Activated CD4-positive, alpha-beta T cell treated with anti-CD3 and anti-CD28 coated beads, Interleukin-2, amount 10 ng/mL, durations not matched to agents 24 days and 14 days (primary cell): ENCODE data around the gene ISM1. TPM values are rescaled to one million over a fixed set of nuclear protein-coding genes. Genes with fewer than 3 reads are reported as not detected.
A peak's percentile ranks its signal among the peaks of the same experiment; 100 is the strongest.

ENCODE experiments used
- DNase-seq: peaks from one replicate; pipeline ENCODE4 v3.0.0; 2022
- H3K27ac Mint-ChIP-seq: one replicate; pipeline ENCODE4 v1.8.0; 2022; ENCODE audit warnings: mild to moderate bottlenecking, mixed read lengths
- H3K27me3 Mint-ChIP-seq: one replicate; pipeline ENCODE4 v1.8.0; 2022; ENCODE audit warnings: mixed read lengths
- H3K36me3 Mint-ChIP-seq: one replicate; pipeline ENCODE4 v1.8.0; 2022; ENCODE audit warnings: low read depth, mild to moderate bottlenecking, mixed read lengths
- H3K4me1 Mint-ChIP-seq: one replicate; pipeline ENCODE4 v1.8.0; 2021; ENCODE audit warnings: mixed read lengths
- H3K4me3 Mint-ChIP-seq: one replicate; pipeline ENCODE4 v1.8.0; 2022; ENCODE audit warnings: mild to moderate bottlenecking, moderate library complexity, mixed read lengths
- H3K9me3 Mint-ChIP-seq: one replicate; pipeline ENCODE4 v1.8.0; 2021; ENCODE audit warnings: mixed read lengths
- intact Hi-C: fragments of 100-400 bp; cut with micrococcal nuclease; formaldehyde crosslinking; loops from one replicate; pipeline ENCODE4 v1.15.1; 2023
- total RNA-seq: library from RNA; stranded (reverse); gene quantifications from 2 replicates; pipeline ENCODE4 v1.2.3, GENCODE V29; 2022

ISM1 gene
- total RNA-seq, 1 donor from 2014 or later: 5.4 TPM

DNA sequence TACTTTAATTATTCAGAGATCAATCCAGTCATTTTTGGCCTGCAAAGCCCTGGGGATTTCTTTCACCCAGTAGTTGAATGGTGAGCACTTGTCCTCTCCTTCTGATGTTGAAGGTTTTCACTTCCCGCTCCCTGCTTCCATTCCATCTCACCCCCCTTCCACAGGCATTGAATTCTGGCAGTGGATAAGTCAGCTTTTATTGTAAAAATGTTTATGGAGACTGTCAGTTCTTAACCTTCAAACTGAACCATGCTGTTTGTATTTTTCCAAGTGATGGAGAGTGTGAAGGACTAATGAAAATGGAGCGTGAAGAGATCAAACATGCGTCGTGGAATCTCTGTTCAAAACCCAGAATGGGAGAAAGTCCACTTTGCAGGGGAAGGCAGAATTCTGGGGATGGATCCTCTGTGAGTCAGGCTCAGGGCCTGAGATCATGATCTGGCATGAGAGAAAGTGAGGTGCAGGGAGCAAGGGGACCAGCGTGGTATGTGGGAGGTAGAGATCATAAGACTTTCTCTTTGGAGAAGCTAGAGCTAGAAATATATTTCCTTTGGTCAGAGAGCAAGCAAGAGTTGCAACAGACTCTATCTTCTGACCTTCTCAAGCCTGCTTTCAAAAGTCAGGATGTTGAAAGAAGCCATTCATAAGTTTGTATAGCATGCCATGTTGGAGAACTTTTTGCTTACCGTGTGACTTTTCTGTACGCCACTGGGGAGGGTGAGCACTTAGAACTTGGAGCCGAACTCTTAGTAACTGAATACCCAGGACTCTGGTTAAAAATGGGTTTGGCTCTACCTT, 30.2 kb downstream of the ISM1 start:
- Mint-ChIP-seq H3K9me3 (peaks cover 9% of the 10 kb centered on the region), H3K4me3 (no peak overlapping the region), H3K36me3 (peaks cover 7% of the 10 kb centered on the region), H3K4me1 (peaks cover 30% of the 10 kb centered on the region), H3K27ac (no peak overlapping the region), H3K27me3 (peaks cover 2% of the 10 kb centered on the region)
- intact Hi-C loops: no loop called here
- no peak for DNase-seq

DNA sequence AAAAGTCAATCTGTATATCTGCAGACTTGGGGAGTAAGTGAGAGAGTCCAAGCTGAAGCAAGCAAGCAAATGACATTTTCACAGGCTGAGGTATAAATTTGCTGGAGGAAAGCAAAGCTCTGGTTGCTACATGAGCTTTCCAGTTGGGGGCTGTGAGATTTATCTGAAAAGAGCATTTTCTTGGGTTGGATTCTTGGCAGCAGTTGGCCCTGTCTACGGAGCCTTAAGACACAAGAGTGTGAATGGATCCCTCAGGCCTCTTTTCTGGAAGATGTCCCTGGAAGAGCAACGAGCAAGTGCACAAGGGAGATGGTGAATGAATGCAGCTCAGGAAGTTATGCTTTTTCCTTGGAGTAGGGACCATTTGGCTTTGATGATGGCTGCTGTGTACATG, 30.8 kb downstream of the ISM1 start:
- Mint-ChIP-seq H3K4me3 (no peak overlapping the region), H3K36me3 (peaks cover 7% of the 10 kb centered on the region), H3K9me3 (peaks cover 9% of the 10 kb centered on the region), H3K27ac (no peak overlapping the region), H3K4me1 (peaks cover 25% of the 10 kb centered on the region), H3K27me3 (peaks cover 2% of the 10 kb centered on the region)
- DNase-seq: no peak
- intact Hi-C loops: no loop called here

DNA sequence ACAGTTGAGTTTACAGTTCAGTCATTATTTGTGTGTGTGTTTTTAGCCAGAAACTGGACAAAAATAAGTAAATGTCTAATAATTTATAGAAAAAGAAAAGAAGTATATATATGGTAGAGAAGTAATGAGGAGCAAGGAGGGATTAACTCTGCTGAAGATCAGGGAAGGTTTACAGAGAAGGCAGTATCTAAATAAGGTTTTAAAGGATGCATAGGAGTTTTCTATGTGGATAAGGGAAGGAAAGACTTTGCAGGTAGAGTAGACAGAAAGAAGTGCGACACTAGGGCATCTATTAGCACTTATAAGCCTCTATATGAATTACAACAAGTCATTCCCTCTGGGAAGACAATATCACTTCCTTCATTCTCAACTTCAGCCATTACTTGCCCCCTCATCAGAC, 34.3 kb downstream of the ISM1 start:
- H3K36me3 Mint-ChIP-seq: peaks cover 4% of the 10 kb centered on the region
- H3K27me3 Mint-ChIP-seq: peaks cover 2% of the 10 kb centered on the region
- H3K4me1 Mint-ChIP-seq: peaks cover 11% of the 10 kb centered on the region
- no peak for DNase-seq
- peaks cover 9% of the 10 kb centered on the region for H3K9me3 Mint-ChIP-seq
- H3K4me3 Mint-ChIP-seq: no peak overlapping the region
- H3K27ac Mint-ChIP-seq: no peak overlapping the region
- intact Hi-C loops: no loop called here

DNA sequence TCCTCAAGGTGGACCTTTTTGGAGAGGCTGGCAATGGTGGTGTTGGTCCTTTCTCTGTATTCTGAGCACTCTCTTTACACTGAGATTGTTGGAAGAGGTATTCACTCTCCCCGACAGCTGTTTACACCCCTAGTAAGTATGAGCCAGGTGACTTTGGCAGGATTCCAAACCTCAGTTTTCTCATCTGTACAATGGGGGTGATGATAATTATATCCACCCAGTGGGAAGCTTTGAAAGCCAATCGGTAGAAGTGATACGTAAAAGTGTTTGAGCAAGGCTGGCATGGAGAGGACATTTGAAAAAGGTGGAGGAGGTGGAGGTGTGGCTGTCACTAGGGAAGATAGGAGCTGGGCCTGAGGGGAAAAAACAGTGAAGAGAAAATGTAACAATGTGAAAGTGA, 35.5 kb downstream of the ISM1 start:
- Mint-ChIP-seq H3K9me3 (peaks cover 4% of the 10 kb centered on the region), H3K27ac (no peak overlapping the region), H3K36me3 (peaks cover 4% of the 10 kb centered on the region), H3K4me3 (no peak overlapping the region), H3K27me3 (no peaks in the 10 kb centered on the region), H3K4me1 (peaks cover 5% of the 10 kb centered on the region)
- no peak for DNase-seq
- intact Hi-C loops: no loop called here

GRCh38 chr20:13259921-13260320, 38.8 kb downstream of the ISM1 start:
- H3K4me3 Mint-ChIP-seq: no peak overlapping the region
- no peaks in the 10 kb centered on the region for H3K36me3 Mint-ChIP-seq
- no peak for DNase-seq
- no peaks in the 10 kb centered on the region for H3K9me3 Mint-ChIP-seq
- no peak overlapping the region for H3K27ac Mint-ChIP-seq
- intact Hi-C loops: loop anchor here (5.0 kb wide), 1 partner anchor 38 kb away; the partner anchor contains the start of gene ISM1
- H3K4me1 Mint-ChIP-seq: peaks cover 12% of the 10 kb centered on the region
- H3K27me3 Mint-ChIP-seq: no peaks in the 10 kb centered on the region

- H3K9me3 Mint-ChIP-seq: no peaks in the 10 kb centered on the region
- no peaks in the 10 kb centered on the region for H3K36me3 Mint-ChIP-seq
- no peak for DNase-seq
- intact Hi-C loops: loop anchor here (5.0 kb wide), 1 partner anchor 38 kb away; the partner anchor contains the start of gene ISM1
- H3K27ac Mint-ChIP-seq: no peak overlapping the region
- H3K27me3 Mint-ChIP-seq: no peaks in the 10 kb centered on the region
- no peak overlapping the region for H3K4me3 Mint-ChIP-seq
- H3K4me1 Mint-ChIP-seq: peaks cover 12% of the 10 kb centered on the region
Measured at GRCh38 chr20:13260650-13261279, 39.7 kb downstream of the ISM1 start.

GRCh38 chr20:13261460-13262301, 40.6 kb downstream of the ISM1 start:
- Mint-ChIP-seq H3K27me3 (no peaks in the 10 kb centered on the region), H3K4me1 (peaks cover 12% of the 10 kb centered on the region), H3K9me3 (no peaks in the 10 kb centered on the region), H3K4me3 (no peak overlapping the region), H3K27ac (no peak overlapping the region), H3K36me3 (no peaks in the 10 kb centered on the region)
- intact Hi-C loops: loop anchor here (1.0 to 5.0 kb wide), 2 partner anchors 39 to 142 kb away; partner anchors contain the start of gene ISM1
- DNase-seq: peak; percentile 89

- Mint-ChIP-seq H3K4me3 (no peak overlapping the region), H3K27ac (no peak overlapping the region), H3K4me1 (peaks cover 12% of the 10 kb centered on the region), H3K27me3 (no peaks in the 10 kb centered on the region), H3K36me3 (no peaks in the 10 kb centered on the region), H3K9me3 (no peaks in the 10 kb centered on the region)
- DNase-seq: no peak
- intact Hi-C loops: loop anchor here (1.0 to 5.0 kb wide), 2 partner anchors 40 to 143 kb away; partner anchors contain the start of gene ISM1
Measured at GRCh38 chr20:13262302-13262650, 41.2 kb downstream of the ISM1 start.

- Mint-ChIP-seq H3K9me3 (no peaks in the 10 kb centered on the region), H3K36me3 (no peaks in the 10 kb centered on the region), H3K4me3 (no peak overlapping the region), H3K4me1 (peaks cover 12% of the 10 kb centered on the region), H3K27ac (no peak overlapping the region), H3K27me3 (no peaks in the 10 kb centered on the region)
- intact Hi-C loops: loop anchor here (1.0 to 5.0 kb wide), 2 partner anchors 41 to 144 kb away; partner anchors contain the start of gene ISM1
- no peak for DNase-seq
Measured at GRCh38 chr20:13262671-13263360, 41.7 kb downstream of the ISM1 start.

- no peak for DNase-seq
- no peaks in the 10 kb centered on the region for H3K9me3 Mint-ChIP-seq
- peaks cover 7% of the 10 kb centered on the region for H3K4me1 Mint-ChIP-seq
- no peak overlapping the region for H3K4me3 Mint-ChIP-seq
- H3K27ac Mint-ChIP-seq: no peak overlapping the region
- no peaks in the 10 kb centered on the region for H3K36me3 Mint-ChIP-seq
- intact Hi-C loops: loop anchor here (5.0 kb wide), 1 partner anchor 41 kb away; the partner anchor contains the start of gene ISM1
- peaks cover 2% of the 10 kb centered on the region for H3K27me3 Mint-ChIP-seq
Measured at GRCh38 chr20:13263451-13263850, 42.4 kb downstream of the ISM1 start.

GRCh38 chr20:13264907-13265306, 43.8 kb downstream of the ISM1 start:
- H3K9me3 Mint-ChIP-seq: no peaks in the 10 kb centered on the region
- no peak overlapping the region for H3K27ac Mint-ChIP-seq
- H3K4me3 Mint-ChIP-seq: no peak overlapping the region
- peaks cover 2% of the 10 kb centered on the region for H3K27me3 Mint-ChIP-seq
- no peaks in the 10 kb centered on the region for H3K36me3 Mint-ChIP-seq
- intact Hi-C loops: loop anchor here (5.0 kb wide), 1 partner anchor 43 kb away; the partner anchor contains the start of gene ISM1
- H3K4me1 Mint-ChIP-seq: peaks cover 7% of the 10 kb centered on the region
- DNase-seq: no peak

GRCh38 chr20:13265941-13266340, 44.9 kb downstream of the ISM1 start:
- Mint-ChIP-seq H3K36me3 (peaks cover under 1% of the 10 kb centered on the region), H3K4me1 (peaks cover 7% of the 10 kb centered on the region), H3K27me3 (peaks cover 2% of the 10 kb centered on the region), H3K9me3 (no peaks in the 10 kb centered on the region), H3K27ac (no peak overlapping the region), H3K4me3 (no peak overlapping the region)
- intact Hi-C loops: no loop called here
- no peak for DNase-seq

DNA sequence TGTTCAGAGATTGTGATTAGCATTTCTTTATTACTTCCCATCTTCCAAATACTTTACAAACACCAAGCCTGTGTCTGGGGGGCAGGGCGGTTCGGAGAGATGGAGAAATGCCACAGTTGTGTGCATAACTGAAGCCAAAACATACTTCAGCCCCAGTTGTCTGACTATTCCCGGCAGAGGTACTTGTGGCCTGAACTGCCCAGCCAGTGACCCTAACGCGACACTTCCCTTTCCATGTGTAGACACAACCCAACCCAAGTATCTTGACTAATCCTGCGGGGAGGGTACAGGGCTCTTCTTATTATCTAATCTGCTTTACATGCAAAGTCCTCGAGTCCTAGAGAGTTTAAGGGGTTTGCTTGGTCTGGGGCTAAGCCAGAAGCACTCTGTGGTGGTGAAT, 46.2 kb downstream of the ISM1 start:
- Mint-ChIP-seq H3K27ac (no peak overlapping the region), H3K27me3 (peaks cover 2% of the 10 kb centered on the region)
- intact Hi-C loops: no loop called here

More for the DNA sequence above, 46.2 kb downstream of the ISM1 start:
- DNase-seq: no peak
- H3K9me3 Mint-ChIP-seq: no peaks in the 10 kb centered on the region
- H3K4me3 Mint-ChIP-seq: no peak overlapping the region
- peaks cover 4% of the 10 kb centered on the region for H3K4me1 Mint-ChIP-seq
- H3K36me3 Mint-ChIP-seq: peaks cover 10% of the 10 kb centered on the region
